Erythroblast (primary cell): ENCODE measurements around the gene RPL12.

ENCODE experiments used
- GATA1 ChIP-seq: IDR thresholded peaks from 2 replicates; pipeline ENCODE4 v1.6.1; 2011; ENCODE audit warnings: low read depth, mild to moderate bottlenecking, control low read depth, low read length, moderate library complexity
- POLR2A ChIP-seq: IDR thresholded peaks from 2 replicates; pipeline ENCODE4 v1.6.1; 2011; ENCODE audit warnings: mild to moderate bottlenecking, low read length

GRCh38 chr9:127451608-127451857, 327 bp upstream of the RPL12 start:
- no peak for TF ChIP-seq POLR2A
- no peak for TF ChIP-seq GATA1
